Mucosa of rectum (tissue), 2 donors: ENCODE results near the gene CCND2.

Experiments
- H3K27ac ChIP-seq, 2 donors: one replicate each; pipeline ENCODE4 v1.7.0; 2013; ENCODE audit warnings: inconsistent platforms in 2 of 2, low read depth in 2 of 2, low read length in 2 of 2
- H3K27me3 ChIP-seq, 2 donors: one replicate each; pipeline ENCODE4 v1.7.0; 2013; ENCODE audit warnings: low read length in 2 of 2; ENCODE audit not compliant: control insufficient read depth in 2 of 2, insufficient read depth in 2 of 2
- H3K36me3 ChIP-seq, 2 donors: one replicate each; pipeline ENCODE4 v1.7.0; 2013; ENCODE audit warnings: low read length in 2 of 2; ENCODE audit not compliant: control insufficient read depth in 2 of 2, insufficient read depth in 2 of 2
- H3K4me1 ChIP-seq, 2 donors: one replicate each; pipeline ENCODE4 v1.7.0; 2013; ENCODE audit warnings: low read length in 2 of 2, mild to moderate bottlenecking in 1 of 2; ENCODE audit not compliant: control insufficient read depth in 2 of 2, insufficient read depth in 2 of 2
- H3K4me3 ChIP-seq, 2 donors: one replicate each; pipeline ENCODE4 v1.7.0; 2013; ENCODE audit warnings: low read length in 2 of 2
- H3K9ac ChIP-seq, 2 donors: one replicate each; pipeline ENCODE4 v1.7.0; 2013; ENCODE audit warnings: low read length in 2 of 2, low read depth in 1 of 2, mild to moderate bottlenecking in 1 of 2
- H3K9me3 ChIP-seq, 2 donors: one replicate each; pipeline ENCODE4 v1.7.0; 2013; ENCODE audit warnings: low read length in 2 of 2; ENCODE audit not compliant: control insufficient read depth in 2 of 2
- donor health status: healthy.
- donor health status: Normal muscosa, but diverticular disease.

The CCND2 gene

DNA sequence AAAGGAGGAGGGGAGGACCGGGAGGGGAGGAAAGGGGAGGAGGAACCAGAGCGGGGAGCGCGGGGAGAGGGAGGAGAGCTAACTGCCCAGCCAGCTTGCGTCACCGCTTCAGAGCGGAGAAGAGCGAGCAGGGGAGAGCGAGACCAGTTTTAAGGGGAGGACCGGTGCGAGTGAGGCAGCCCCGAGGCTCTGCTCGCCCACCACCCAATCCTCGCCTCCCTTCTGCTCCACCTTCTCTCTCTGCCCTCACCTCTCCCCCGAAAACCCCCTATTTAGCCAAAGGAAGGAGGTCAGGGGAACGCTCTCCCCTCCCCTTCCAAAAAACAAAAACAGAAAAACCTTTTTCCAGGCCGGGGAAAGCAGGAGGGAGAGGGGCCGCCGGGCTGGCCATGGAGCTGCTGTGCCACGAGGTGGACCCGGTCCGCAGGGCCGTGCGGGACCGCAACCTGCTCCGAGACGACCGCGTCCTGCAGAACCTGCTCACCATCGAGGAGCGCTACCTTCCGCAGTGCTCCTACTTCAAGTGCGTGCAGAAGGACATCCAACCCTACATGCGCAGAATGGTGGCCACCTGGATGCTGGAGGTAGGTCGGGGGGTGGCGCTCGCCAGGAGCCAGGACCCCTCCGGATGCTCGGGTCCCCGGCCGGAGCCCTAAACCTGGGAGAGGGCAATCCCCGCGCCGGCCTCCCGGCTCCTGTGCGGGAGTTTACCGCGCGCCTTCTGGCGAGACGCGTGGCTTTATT, at the start of gene CCND2:
TSS of gene CCND2 (plus strand) at position 111 of the 744 bp plus-strand sequence. CDS start at position 390, 279 bp downstream.
- Histone ChIP-seq H3K36me3 (peaks cover 10 to 19% of the 10 kb centered on the region in 2 donors), H3K4me1 (peaks cover 47 to 60% of the 10 kb centered on the region in 2 donors), H3K4me3 (peak within 1 kb of the TSS; percentile 93 to 96), H3K9me3 (no peaks in the 10 kb centered on the region), H3K27me3 (no peaks in the 10 kb centered on the region), H3K27ac (peak within 1 kb of the TSS; percentile 88 to 94), H3K9ac (peak within 1 kb of the TSS; percentile 99)

DNA sequence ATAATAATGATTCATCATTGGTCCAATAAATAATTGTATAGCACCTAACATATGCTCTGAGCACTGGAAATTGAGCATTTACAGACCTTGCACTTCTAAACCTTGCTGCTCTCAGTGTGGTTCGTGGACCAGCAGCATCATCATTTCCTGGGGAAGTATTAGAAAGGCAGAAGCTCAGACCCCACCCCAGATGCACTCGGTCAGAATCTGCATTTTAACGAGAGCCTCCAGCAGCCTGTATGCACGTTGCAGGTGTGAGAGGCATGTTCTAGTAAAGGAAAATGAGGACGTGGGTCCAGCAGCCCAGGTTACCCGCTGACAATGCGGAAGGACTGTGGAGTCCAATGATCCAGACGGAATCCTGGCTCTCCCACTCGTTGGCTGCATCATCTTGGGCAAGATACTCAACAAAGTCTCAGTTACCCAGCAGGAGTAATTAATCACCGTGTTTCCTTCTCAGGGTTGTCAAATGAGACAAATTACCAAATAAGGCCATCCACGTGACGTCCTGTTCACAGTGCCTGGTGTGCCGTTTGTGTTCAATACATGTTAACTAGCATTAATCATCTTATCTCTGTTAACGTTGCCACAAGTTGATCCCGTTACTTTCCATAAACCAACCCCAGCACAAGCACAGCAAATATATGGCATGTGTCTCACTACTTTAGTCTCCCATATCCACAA, 49.2 kb upstream of the CCND2 start:
- no peak overlapping the region for H3K9ac ChIP-seq
- H3K4me3 ChIP-seq = no peak overlapping the region
- no peaks in the 10 kb centered on the region for H3K36me3 ChIP-seq
- H3K4me1 ChIP-seq = no peaks in the 10 kb centered on the region
- peaks cover 0 to 3% of the 10 kb centered on the region in 2 donors for H3K27me3 ChIP-seq
- no peaks in the 10 kb centered on the region for H3K9me3 ChIP-seq
- H3K27ac ChIP-seq = no peak overlapping the region

DNA sequence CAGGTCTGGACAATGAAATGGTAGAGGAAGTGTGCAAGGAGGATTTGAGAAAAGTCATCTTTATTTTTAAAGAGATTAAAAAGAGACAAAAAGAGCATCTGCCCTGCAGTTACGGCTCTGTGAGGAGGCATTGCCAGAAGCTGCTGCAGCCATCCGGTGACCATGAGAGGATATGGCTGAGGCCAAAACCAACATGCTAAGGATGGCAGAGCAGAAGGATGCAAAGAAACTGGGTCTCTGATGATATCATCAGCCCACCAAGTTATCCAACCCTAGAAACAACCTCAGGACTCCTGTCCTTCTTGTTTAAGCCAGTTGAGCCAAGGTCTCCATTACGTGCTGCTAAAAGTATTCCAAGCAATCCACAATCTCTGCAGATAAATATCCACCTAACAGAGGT, 48.0 kb upstream of the CCND2 start:
- no peaks in the 10 kb centered on the region for H3K4me1 ChIP-seq
- no peak overlapping the region for H3K9ac ChIP-seq
- no peaks in the 10 kb centered on the region for H3K9me3 ChIP-seq
- peaks cover 0 to 3% of the 10 kb centered on the region in 2 donors for H3K27me3 ChIP-seq
- no peak overlapping the region for H3K4me3 ChIP-seq
- H3K36me3 ChIP-seq = no peaks in the 10 kb centered on the region
- no peak overlapping the region for H3K27ac ChIP-seq

DNA sequence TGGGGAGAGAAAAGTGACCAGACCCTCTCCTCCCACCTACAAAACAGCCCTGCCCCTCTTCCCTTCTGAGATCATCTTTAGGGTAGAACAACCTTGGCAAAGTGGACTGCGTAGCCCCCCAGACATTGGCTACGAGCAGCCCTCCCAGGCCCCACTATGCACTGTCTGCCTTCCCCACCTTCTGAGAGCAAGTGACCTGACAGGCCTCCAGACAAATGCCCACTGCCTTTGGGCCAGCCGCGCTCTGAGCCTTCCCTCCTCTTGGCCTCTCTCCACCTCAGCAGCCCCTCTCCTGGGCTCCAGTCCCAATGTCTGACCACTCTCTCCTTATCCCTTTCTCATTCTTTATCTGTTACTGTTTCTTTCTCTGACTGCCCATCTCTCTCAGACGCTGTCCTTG, 46.5 kb upstream of the CCND2 start:
- no peaks in the 10 kb centered on the region for H3K9me3 ChIP-seq
- H3K4me1 ChIP-seq = no peaks in the 10 kb centered on the region
- no peak overlapping the region for H3K9ac ChIP-seq
- peaks cover 0 to 3% of the 10 kb centered on the region in 2 donors for H3K27me3 ChIP-seq
- H3K4me3 ChIP-seq = no peak overlapping the region
- H3K36me3 ChIP-seq = no peaks in the 10 kb centered on the region
- no peak overlapping the region for H3K27ac ChIP-seq

DNA sequence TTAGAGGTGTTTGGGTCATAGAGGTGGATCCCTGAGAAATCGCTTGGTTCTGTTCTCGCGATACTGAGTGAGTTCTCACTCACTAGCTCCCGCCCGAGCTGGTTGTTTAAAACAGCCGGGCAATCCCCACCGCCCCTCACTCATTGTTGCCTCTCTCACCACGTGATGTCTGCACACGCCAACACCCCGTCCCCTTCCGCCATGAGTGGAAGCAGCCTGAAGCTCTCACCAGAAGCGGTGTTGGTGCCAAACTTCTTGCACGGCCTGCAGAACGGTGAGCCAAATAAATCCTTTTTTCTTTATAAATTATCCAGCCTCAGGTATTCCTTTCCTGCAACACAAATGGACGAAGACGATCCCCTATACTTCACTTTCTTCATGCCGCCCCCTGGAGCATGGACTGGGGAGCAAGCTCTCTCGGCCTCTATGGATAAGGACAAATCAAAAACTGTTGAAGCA, 45.4 kb upstream of the CCND2 start:
- no peak overlapping the region for H3K9ac ChIP-seq
- H3K27ac ChIP-seq = no peak overlapping the region
- H3K27me3 ChIP-seq = peaks cover 0 to 3% of the 10 kb centered on the region in 2 donors
- no peak overlapping the region for H3K4me3 ChIP-seq
- H3K9me3 ChIP-seq = no peaks in the 10 kb centered on the region
- no peaks in the 10 kb centered on the region for H3K4me1 ChIP-seq
- H3K36me3 ChIP-seq = no peaks in the 10 kb centered on the region

DNA sequence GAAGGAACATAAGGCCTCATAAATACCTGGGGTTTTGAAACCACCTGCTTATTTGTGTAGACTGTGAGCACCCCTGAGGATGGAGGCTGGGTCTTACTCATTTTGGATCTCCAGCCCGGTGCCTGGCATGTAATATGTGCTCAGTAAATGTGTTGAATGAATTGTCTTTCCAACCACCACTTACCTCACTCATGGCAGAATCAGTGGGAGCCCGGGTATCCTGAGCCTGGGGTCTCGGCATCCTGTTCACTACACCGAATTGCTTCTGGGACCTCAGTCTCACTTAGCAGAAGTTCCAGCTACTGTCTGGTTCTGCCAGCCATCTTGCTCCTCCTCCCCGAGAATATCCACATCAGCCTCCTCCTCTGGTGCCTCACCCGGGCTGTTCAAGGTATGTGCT, 43.0 kb upstream of the CCND2 start:
- peaks cover 0 to 2% of the 10 kb centered on the region in 2 donors for H3K27me3 ChIP-seq
- no peak overlapping the region for H3K27ac ChIP-seq

DNA sequence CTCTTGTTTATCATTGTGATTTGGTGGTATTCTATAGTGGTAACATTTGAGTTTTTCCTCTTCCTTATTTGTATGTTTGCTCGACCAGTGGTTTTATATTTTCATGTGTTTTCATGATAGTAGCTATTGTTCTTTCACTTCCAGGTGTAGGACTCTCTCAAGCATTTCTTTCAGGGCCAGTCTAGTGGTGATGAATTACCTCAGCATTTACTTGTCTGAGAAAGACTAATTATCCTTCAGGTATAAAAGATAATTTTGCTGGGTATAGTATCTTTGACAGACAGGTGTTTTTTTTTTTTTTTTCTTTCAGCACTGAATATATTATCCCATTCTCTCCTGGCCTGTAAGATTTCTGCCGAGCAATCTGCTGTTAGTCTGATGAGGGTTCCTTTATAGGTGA, 35.0 kb upstream of the CCND2 start:
- H3K36me3 ChIP-seq = no peaks in the 10 kb centered on the region
- no peak overlapping the region for H3K27ac ChIP-seq
- H3K4me1 ChIP-seq = peaks cover 0 to 2% of the 10 kb centered on the region in 2 donors
- H3K9ac ChIP-seq = no peak overlapping the region
- H3K9me3 ChIP-seq = no peaks in the 10 kb centered on the region
- H3K27me3 ChIP-seq = peaks cover 0 to 4% of the 10 kb centered on the region in 2 donors
- no peak overlapping the region for H3K4me3 ChIP-seq

More for the DNA sequence above, 43.0 kb upstream of the CCND2 start:
- Histone ChIP-seq H3K4me1 (no peaks in the 10 kb centered on the region), H3K36me3 (no peaks in the 10 kb centered on the region), H3K9me3 (no peaks in the 10 kb centered on the region), H3K9ac (no peak overlapping the region), H3K4me3 (no peak overlapping the region)

DNA sequence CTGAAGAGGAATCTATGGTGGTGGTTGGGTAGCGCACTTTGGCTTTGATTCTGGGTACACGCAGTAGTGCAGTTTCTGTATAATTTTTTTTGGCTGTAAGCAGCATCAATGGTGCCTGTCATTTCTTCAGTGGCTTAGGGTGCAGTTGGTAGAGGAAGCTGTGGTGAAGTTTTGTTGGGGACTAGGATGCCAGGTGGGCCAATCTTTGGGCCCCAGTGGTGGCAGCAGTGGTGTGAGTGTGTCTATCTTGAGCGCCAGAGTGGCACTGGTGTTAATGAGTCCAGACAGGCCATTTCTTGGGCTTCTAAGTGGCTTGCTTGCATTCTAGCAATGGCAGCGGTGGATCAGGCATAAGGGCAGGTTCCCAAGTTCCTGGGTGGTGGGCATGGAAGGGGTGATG, 33.8 kb upstream of the CCND2 start:
- H3K4me1 ChIP-seq = peaks cover 0 to 2% of the 10 kb centered on the region in 2 donors
- peaks cover 0 to 2% of the 10 kb centered on the region in 2 donors for H3K27me3 ChIP-seq
- H3K27ac ChIP-seq = no peak overlapping the region
- H3K4me3 ChIP-seq = no peak overlapping the region
- no peak overlapping the region for H3K9ac ChIP-seq
- no peaks in the 10 kb centered on the region for H3K9me3 ChIP-seq
- no peaks in the 10 kb centered on the region for H3K36me3 ChIP-seq

DNA sequence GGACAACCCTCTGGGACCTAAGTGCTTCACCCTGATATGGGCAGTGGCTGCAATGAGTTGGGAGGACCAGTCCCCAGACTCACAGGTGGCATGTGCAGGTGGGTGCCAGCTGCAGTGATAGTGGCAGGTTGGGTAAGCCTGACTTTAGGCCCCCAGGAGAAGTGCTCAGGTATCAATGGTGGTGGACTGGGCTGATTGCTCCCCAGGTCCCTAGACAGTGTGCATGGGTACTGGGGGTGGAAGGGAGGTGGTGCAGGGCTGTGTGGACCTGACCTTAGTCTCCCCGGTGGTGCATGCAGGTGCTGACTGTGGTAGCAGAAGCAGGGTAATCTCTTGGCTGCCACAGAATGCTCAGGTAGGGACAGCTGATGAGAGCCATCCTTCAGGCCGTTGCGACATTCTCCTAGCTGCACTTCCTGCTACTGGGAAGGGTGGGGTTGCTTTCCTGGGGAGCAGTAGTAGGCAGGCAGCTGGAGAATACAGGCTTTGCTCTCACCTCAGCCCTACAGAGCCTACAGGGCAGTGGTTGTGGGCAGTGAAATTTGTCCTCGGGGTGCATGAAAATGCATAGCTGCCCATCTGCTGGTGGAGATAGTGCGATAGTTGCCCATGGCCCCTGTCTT, 33.3 kb upstream of the CCND2 start:
- H3K27ac ChIP-seq = no peak overlapping the region

DNA sequence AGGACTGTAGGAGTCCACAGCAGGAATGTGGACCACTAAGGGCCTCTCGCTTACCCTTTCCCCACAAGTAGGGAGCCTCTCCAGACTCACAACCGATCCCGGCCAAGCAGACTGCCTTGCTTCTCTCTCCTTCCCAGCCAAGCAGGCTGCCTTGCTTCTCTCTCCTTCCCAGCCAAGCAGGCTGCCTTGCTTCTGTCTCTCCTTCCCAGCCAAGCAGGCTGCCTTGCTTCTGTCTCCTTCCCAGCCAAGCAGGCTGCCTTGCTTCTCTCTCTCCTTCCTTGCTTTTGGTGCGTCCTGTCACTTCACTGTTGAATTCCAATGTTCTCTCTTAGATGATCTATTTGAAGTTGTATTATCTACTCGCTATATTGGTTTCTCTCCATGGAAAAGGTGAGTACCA, 32.6 kb upstream of the CCND2 start:
- H3K27me3 ChIP-seq = peaks cover 0 to 2% of the 10 kb centered on the region in 2 donors
- H3K4me1 ChIP-seq = peaks cover 0 to 2% of the 10 kb centered on the region in 2 donors
- H3K36me3 ChIP-seq = no peaks in the 10 kb centered on the region
- no peaks in the 10 kb centered on the region for H3K9me3 ChIP-seq
- H3K4me3 ChIP-seq = no peak overlapping the region
- no peak overlapping the region for H3K9ac ChIP-seq
- no peak overlapping the region for H3K27ac ChIP-seq

More for the DNA sequence above, 33.3 kb upstream of the CCND2 start:
- Histone ChIP-seq H3K9ac (no peak overlapping the region), H3K4me3 (no peak overlapping the region), H3K4me1 (peaks cover 0 to 2% of the 10 kb centered on the region in 2 donors), H3K27me3 (peaks cover 0 to 2% of the 10 kb centered on the region in 2 donors), H3K36me3 (no peaks in the 10 kb centered on the region), H3K9me3 (no peaks in the 10 kb centered on the region)
